GM12878 (cell line): ENCODE data around the gene NEUROD6. TPM values are rescaled to one million over a fixed set of nuclear protein-coding genes. Genes with fewer than 3 reads are reported as not detected.

Experiments used
- ATAC-seq: fragments of 200-7000 bp; cut with Tn5 transposase; 3 replicates; pipeline ENCODE4 v1.9.1; 2020; ENCODE audit warnings: mild to moderate bottlenecking, moderate library complexity
- BruUV-seq: library from RNA; stranded (reverse); fragments of 400-500 nt; replicated peaks from 2 replicates; lab custom pipeline; 2021; lab: Mats Ljungman, UMichigan
- CTCF ChIA-PET: fragments of 300-600 bp; sonication (Branson Sonifier 250); formaldehyde crosslinking; extraction: SDS; loops from one replicate; lab custom pipeline; 2021; ENCODE audit warnings: inconsistent platforms; lab: Yijun Ruan, JAX
- POLR2A ChIA-PET: fragments of 350-600 bp; formaldehyde crosslinking; extraction: SDS; loops from one replicate; lab custom pipeline; 2021; ENCODE audit warnings: inconsistent platforms; lab: Charles Lee
- RAD21 ChIA-PET: fragments of 300-600 bp; sonication (Branson Sonifier 250); formaldehyde crosslinking; loops from one replicate; lab custom pipeline; 2023; ENCODE audit warnings: antibody characterized with exemption; ENCODE audit not compliant: unreplicated experiment; lab: Charles Lee
- SMC1A ChIA-PET: fragments of 300-600 bp; sonication (Branson Sonifier 250); formaldehyde crosslinking; loops from one replicate; lab custom pipeline; 2023; ENCODE audit not compliant: unreplicated experiment, uncharacterized antibody; lab: Charles Lee
- DNase-seq: peaks from one replicate; pipeline ENCODE4 v3.0.0-alpha.2; 2011; ENCODE audit warnings: low read depth, low spot score
- FAIRE-seq: peaks from 3 replicates; lab custom pipeline; 2011; peaks lifted over from hg19 to GRCh38; lab: Jason Lieb, UNC
- H2AFZ ChIP-seq: 2 replicates; pipeline ENCODE4 v1.6.0; 2011; ENCODE audit warnings: low read depth, low read length, control low read depth; ENCODE audit not compliant: control insufficient read depth
- H3K27ac ChIP-seq: 2 replicates; pipeline ENCODE4 v1.5.1; 2011; ENCODE audit warnings: control low read depth; ENCODE audit not compliant: control insufficient read depth, insufficient read depth
- H3K27me3 ChIP-seq, 2 experiments: replicated peaks in 1 of 2; 2 replicates each; pipeline versions ENCODE4 v1.6.0 to v1.6.1; 2011; ENCODE audit warnings: low read length in 1 of 2; ENCODE audit not compliant: control insufficient read depth in 2 of 2, insufficient read depth in 2 of 2
- H3K36me3 ChIP-seq, 2 experiments: 2 replicates each; pipeline ENCODE4 v1.5.1; 2011; ENCODE audit warnings: low read length in 1 of 2; ENCODE audit not compliant: control insufficient read depth in 2 of 2, insufficient read depth in 2 of 2
- H3K4me1 ChIP-seq: 2 replicates; pipeline ENCODE4 v1.6.1; 2011; ENCODE audit warnings: mild to moderate bottlenecking, low read length, moderate library complexity, mixed read lengths; ENCODE audit not compliant: control insufficient read depth, insufficient read depth
- H3K4me2 ChIP-seq: 2 replicates; pipeline ENCODE4 v1.6.0; 2011; ENCODE audit warnings: control low read depth; ENCODE audit not compliant: control insufficient read depth, insufficient read depth
- H3K4me3 ChIP-seq: fragments of 200-600 bp; sonication (generic); 2 replicates; pipeline ENCODE4 v1.5.1; 2016
- H3K79me2 ChIP-seq: 2 replicates; pipeline ENCODE4 v1.6.0; 2011; ENCODE audit warnings: low read length; ENCODE audit not compliant: control insufficient read depth, insufficient read depth
- H3K9ac ChIP-seq: 2 replicates; pipeline ENCODE4 v1.8.0; 2011; ENCODE audit warnings: low read length, control low read depth, mixed read lengths; ENCODE audit not compliant: control insufficient read depth, insufficient read depth
- H3K9me3 ChIP-seq: replicated peaks from 3 replicates; pipeline ENCODE4 v1.5.1; 2011; ENCODE audit warnings: mild to moderate bottlenecking, low read length; ENCODE audit not compliant: control insufficient read depth, insufficient read depth
- H4K20me1 ChIP-seq: 2 replicates; pipeline ENCODE4 v1.6.0; 2011; ENCODE audit not compliant: control insufficient read depth, insufficient read depth
- CEBPB ChIP-seq, 2 experiments: fragments of 150-350 bp in 1 of 2; IDR thresholded peaks; 2 replicates each; pipeline ENCODE4 v1.6.1; 2012 to 2014; ENCODE audit warnings: low read depth in 2 of 2, low read length in 2 of 2, borderline replicate concordance in 1 of 2, inconsistent platforms in 1 of 2
- ESRRA ChIP-seq: IDR thresholded peaks from 2 replicates; pipeline ENCODE4 v1.6.1; 2012; ENCODE audit warnings: mild to moderate bottlenecking, low read length, improper control_type of control experiment
- NRF1 ChIP-seq: conservative IDR thresholded peaks from 2 replicates; pipeline ENCODE4 v1.6.1; 2011; ENCODE audit warnings: mild to moderate bottlenecking, low read depth, low read length, improper control_type of control experiment
- RBBP5 ChIP-seq: fragments of 200-600 bp; sonication (generic); conservative IDR thresholded peaks from 2 replicates; pipeline ENCODE4 v1.6.1; 2016
- SREBF2 ChIP-seq: IDR thresholded peaks from 2 replicates; pipeline ENCODE4 v1.6.1; 2012; ENCODE audit warnings: mild to moderate bottlenecking, low read length
- TAF1 ChIP-seq: IDR thresholded peaks from 2 replicates; pipeline ENCODE4 v1.6.1; 2011; ENCODE audit warnings: mild to moderate bottlenecking, low read depth, low read length, borderline replicate concordance
- ZNF207 ChIP-seq: fragments of 450-650 bp; IDR thresholded peaks from 2 replicates; pipeline ENCODE4 v1.6.1; 2014; ENCODE audit warnings: antibody characterized with exemption, mild to moderate bottlenecking, borderline replicate concordance
- ZNF24 ChIP-seq: fragments of 450-650 bp; IDR thresholded peaks from 2 replicates; pipeline ENCODE4 v1.6.1; 2017; ENCODE audit warnings: antibody characterized with exemption, mild to moderate bottlenecking
- ZSCAN29 ChIP-seq: fragments of 450-650 bp; IDR thresholded peaks from 2 replicates; pipeline ENCODE4 v1.6.1; 2017; ENCODE audit warnings: mild to moderate bottlenecking, moderate library complexity
- ZZZ3 ChIP-seq: IDR thresholded peaks from 2 replicates; pipeline ENCODE4 v1.6.1; 2011; ENCODE audit warnings: low read depth; ENCODE audit not compliant: control insufficient read depth, insufficient read length
- WGBS: methylation state at CpG from one replicate; pipeline ENCODE4 v1.1.6; 2016; ENCODE audit warnings: low lambda C conversion rate; ENCODE audit not compliant: insufficient replicate concordance, insufficient coverage; ENCODE audit errors: missing lambda C conversion rate; 5-methylcytosine and 5-hydroxymethylcytosine counted together
- in situ Hi-C: fragments of 300-500 bp; cut with MboI; formaldehyde crosslinking; loops from 9 replicates; pipeline ENCODE4 v1.14.3; 2018; ENCODE audit warnings: mixed read lengths
- intact Hi-C: fragments of 100-400 bp; cut with micrococcal nuclease; formaldehyde crosslinking; loops from one replicate; pipeline ENCODE4 v1.14.2; 2022; ENCODE audit not compliant: unreplicated experiment
- polyA plus RNA-seq, 11 experiments: library from polyadenylated mRNA; depleted of rRNA in 4 of 11; unstranded in 6 of 11; stranded (reverse) in 5 of 11; fragments of >200 nt; fragmentation: Nextera tagmentation in 4 of 11; fragmentation: Illumina TruSeq in 1 of 11; extraction: Ambion mirVana in 4 of 11; extraction: Trizol in 1 of 11; gene quantifications; 1 replicate in 1 of 11; 2 replicates in 10 of 11; pipeline versions ENCODE4 v1.2.1 to v1.2.3, GENCODE V29; 2011 to 2016; ENCODE audit warnings: inconsistent platforms in 2 of 11, missing spikeins in 2 of 11, low read depth in 1 of 11
- total RNA-seq, 4 experiments: library from RNA; depleted of rRNA in 3 of 4; stranded (reverse); fragments of >200 nt in 3 of 4; fragmentation: Illumina TruSeq in 1 of 4; extraction: Trizol in 1 of 4; gene quantifications; 2 replicates each; pipeline versions ENCODE4 v1.2.1 to v1.2.3, GENCODE V29; 2013 to 2021
- TF ChIP-seq, protein P1 (sequence below): fragments of 450-650 bp; IDR thresholded peaks from 2 replicates; pipeline ENCODE4 v1.6.1; 2018; ENCODE audit warnings: borderline replicate concordance, mild to moderate bottlenecking; ENCODE audit not compliant: partially characterized antibody
- TF ChIP-seq, protein P2 (sequence below): fragments of 450-650 bp; IDR thresholded peaks from 2 replicates; pipeline ENCODE4 v1.6.1; 2017; ENCODE audit warnings: borderline replicate concordance
- TF ChIP-seq, protein P3 (sequence below): fragments of 150-350 bp; IDR thresholded peaks from 2 replicates; pipeline ENCODE4 v1.6.1; 2014; ENCODE audit warnings: mild to moderate bottlenecking, low read depth, low read length
- TF ChIP-seq, protein P4 (sequence below): IDR thresholded peaks from 2 replicates; pipeline ENCODE4 v1.6.1; 2012; ENCODE audit warnings: low read depth, low read length, improper control_type of control experiment
- TF ChIP-seq, protein P5 (sequence below): fragments of 450-650 bp; IDR thresholded peaks from 2 replicates; pipeline ENCODE4 v1.6.1; 2017; ENCODE audit warnings: low read depth, mild to moderate bottlenecking, moderate library complexity

NEUROD6 gene
- total and polyA plus RNA-seq, 10 of the 15 experiments (the other 5 are each of a cell fraction or from before 2014, with no cell fraction given), result not detected

DNA sequence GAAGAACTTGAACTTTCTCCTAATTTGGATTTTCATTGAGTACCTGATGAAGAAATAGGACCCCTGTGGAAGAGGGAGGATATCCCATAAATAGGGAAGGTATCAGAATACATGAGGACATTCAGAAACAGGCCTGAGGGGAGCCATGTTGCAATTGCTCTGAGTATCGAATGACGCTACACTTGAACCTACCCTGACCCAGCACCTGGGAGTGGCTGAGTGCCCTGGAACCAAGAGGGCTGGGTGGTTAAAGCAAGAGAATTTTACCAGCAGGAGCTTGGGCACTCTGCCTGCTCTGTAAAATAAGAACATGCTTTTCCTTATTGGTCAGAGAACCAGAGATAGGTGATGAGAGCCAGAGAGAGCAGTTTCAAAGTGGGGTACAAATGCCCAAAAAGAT lies 7.2 kb downstream of the NEUROD6 start (continued):
- TF ChIP-seq, protein P1, sequence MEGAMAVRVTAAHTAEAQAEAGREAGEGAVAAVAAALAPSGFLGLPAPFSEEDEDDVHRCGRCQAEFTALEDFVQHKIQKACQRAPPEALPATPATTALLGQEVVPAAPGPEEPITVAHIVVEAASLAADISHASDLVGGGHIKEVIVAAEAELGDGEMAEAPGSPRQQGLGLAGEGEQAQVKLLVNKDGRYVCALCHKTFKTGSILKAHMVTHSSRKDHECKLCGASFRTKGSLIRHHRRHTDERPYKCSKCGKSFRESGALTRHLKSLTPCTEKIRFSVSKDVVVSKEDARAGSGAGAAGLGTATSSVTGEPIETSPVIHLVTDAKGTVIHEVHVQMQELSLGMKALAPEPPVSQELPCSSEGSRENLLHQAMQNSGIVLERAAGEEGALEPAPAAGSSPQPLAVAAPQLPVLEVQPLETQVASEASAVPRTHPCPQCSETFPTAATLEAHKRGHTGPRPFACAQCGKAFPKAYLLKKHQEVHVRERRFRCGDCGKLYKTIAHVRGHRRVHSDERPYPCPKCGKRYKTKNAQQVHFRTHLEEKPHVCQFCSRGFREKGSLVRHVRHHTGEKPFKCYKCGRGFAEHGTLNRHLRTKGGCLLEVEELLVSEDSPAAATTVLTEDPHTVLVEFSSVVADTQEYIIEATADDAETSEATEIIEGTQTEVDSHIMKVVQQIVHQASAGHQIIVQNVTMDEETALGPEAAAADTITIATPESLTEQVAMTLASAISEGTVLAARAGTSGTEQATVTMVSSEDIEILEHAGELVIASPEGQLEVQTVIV, result no peak
- no peak for TF ChIP-seq ZNF24
- TF ChIP-seq ZNF207, result no peak
- no peak for TF ChIP-seq NRF1
- TF ChIP-seq TAF1, result no peak

DNA sequence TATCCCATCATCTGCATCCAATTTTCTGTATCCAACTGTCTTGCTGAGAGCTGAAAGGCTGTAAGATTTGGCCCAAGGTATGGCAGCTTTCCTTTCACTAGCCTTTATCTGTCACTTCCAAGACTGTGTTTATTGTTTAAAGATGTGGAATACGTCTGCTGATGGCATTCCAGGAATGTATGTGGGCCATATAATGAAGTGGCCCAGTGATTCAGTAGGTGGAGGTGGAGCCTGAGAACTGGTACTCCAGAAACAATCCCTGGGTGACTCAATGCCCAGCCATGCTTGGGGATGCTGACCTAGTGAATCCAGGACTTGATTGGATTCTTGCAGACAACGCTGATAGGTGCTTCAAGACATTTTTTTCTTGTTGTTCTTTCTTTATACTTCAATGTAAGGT lies 13.5 kb downstream of the NEUROD6 start:
- BruUV-seq, result no TSS peak
- RAD21 ChIA-PET, result no interaction called here
- ATAC-seq, result no peak
- no peak for TF ChIP-seq ZZZ3
- TF ChIP-seq, protein P2, sequence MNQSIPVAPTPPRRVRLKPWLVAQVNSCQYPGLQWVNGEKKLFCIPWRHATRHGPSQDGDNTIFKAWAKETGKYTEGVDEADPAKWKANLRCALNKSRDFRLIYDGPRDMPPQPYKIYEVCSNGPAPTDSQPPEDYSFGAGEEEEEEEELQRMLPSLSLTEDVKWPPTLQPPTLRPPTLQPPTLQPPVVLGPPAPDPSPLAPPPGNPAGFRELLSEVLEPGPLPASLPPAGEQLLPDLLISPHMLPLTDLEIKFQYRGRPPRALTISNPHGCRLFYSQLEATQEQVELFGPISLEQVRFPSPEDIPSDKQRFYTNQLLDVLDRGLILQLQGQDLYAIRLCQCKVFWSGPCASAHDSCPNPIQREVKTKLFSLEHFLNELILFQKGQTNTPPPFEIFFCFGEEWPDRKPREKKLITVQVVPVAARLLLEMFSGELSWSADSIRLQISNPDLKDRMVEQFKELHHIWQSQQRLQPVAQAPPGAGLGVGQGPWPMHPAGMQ, result no peak
- TF ChIP-seq SREBF2, result no peak
- TF ChIP-seq, protein P3, sequence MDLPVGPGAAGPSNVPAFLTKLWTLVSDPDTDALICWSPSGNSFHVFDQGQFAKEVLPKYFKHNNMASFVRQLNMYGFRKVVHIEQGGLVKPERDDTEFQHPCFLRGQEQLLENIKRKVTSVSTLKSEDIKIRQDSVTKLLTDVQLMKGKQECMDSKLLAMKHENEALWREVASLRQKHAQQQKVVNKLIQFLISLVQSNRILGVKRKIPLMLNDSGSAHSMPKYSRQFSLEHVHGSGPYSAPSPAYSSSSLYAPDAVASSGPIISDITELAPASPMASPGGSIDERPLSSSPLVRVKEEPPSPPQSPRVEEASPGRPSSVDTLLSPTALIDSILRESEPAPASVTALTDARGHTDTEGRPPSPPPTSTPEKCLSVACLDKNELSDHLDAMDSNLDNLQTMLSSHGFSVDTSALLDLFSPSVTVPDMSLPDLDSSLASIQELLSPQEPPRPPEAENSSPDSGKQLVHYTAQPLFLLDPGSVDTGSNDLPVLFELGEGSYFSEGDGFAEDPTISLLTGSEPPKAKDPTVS, result no peak
- TF ChIP-seq ZSCAN29, result no peak
- TF ChIP-seq, protein P4, sequence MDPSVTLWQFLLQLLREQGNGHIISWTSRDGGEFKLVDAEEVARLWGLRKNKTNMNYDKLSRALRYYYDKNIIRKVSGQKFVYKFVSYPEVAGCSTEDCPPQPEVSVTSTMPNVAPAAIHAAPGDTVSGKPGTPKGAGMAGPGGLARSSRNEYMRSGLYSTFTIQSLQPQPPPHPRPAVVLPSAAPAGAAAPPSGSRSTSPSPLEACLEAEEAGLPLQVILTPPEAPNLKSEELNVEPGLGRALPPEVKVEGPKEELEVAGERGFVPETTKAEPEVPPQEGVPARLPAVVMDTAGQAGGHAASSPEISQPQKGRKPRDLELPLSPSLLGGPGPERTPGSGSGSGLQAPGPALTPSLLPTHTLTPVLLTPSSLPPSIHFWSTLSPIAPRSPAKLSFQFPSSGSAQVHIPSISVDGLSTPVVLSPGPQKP, result no peak
- no peak for TF ChIP-seq CEBPB (IDR thresholded peaks at IDR 0.05; ENCODE audit: borderline replicate concordance in 1 of 2, low read depth in 2 of 2, low read length in 2 of 2)
- no peak for TF ChIP-seq RBBP5
- TF ChIP-seq TAF1, result no peak
- TF ChIP-seq, protein P5, sequence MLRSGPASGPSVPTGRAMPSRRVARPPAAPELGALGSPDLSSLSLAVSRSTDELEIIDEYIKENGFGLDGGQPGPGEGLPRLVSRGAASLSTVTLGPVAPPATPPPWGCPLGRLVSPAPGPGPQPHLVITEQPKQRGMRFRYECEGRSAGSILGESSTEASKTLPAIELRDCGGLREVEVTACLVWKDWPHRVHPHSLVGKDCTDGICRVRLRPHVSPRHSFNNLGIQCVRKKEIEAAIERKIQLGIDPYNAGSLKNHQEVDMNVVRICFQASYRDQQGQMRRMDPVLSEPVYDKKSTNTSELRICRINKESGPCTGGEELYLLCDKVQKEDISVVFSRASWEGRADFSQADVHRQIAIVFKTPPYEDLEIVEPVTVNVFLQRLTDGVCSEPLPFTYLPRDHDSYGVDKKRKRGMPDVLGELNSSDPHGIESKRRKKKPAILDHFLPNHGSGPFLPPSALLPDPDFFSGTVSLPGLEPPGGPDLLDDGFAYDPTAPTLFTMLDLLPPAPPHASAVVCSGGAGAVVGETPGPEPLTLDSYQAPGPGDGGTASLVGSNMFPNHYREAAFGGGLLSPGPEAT, result no peak
- TF ChIP-seq ESRRA, result no peak

More for the DNA sequence above, 13.5 kb downstream of the NEUROD6 start:
- DNase-seq (no peak), FAIRE-seq (no peak)
- ChIA-PET POLR2A (no interaction called here), SMC1A (no interaction called here), CTCF (no interaction called here)
- H3K9me3 ChIP-seq, result no peaks in the 10 kb centered on the region
- no peaks in the 10 kb centered on the region for H3K27me3 ChIP-seq
- no peaks in the 10 kb centered on the region for H3K79me2 ChIP-seq
- in situ Hi-C loops (no loop called here), intact Hi-C loops (no loop called here)
- H4K20me1 ChIP-seq, result no peaks in the 10 kb centered on the region
- H3K4me2 ChIP-seq, result no peak overlapping the region
- H2AFZ ChIP-seq, result no peak overlapping the region
- H3K4me1 ChIP-seq, result no peaks in the 10 kb centered on the region
- H3K9ac ChIP-seq, result no peak overlapping the region
- WGBS, result 31% methylated on average over 2 of the region's 2 CpGs
- H3K4me3 ChIP-seq, result no peak overlapping the region
- H3K36me3 ChIP-seq, result no peaks in the 10 kb centered on the region
- no peak overlapping the region for H3K27ac ChIP-seq
